NB4 (cell line): ENCODE data around the gene TNIP3.

ENCODE experiments used
- CTCF ChIP-seq: IDR thresholded peaks from one replicate; pipeline ENCODE4 v1.5.1; 2012; ENCODE audit warnings: low read depth, low read length
- MYC ChIP-seq: IDR thresholded peaks from 2 replicates; pipeline ENCODE4 v1.6.1; 2011; ENCODE audit warnings: low read depth, low read length
- POLR2A ChIP-seq: IDR thresholded peaks from 2 replicates; pipeline ENCODE4 v1.6.1; 2011; ENCODE audit warnings: mild to moderate bottlenecking; ENCODE audit not compliant: insufficient read length; ENCODE audit errors: extremely low read depth

- no peak for TF ChIP-seq POLR2A
- no peak for TF ChIP-seq CTCF
- TF ChIP-seq MYC, result no peak
Observed at GRCh38 chr4:121198251-121198650, 34.1 kb upstream of the TNIP3 start.
